CD1c-positive myeloid dendritic cell (primary cell): ENCODE data around the gene HTRA2.

Experiments
- DNase-seq: peaks from one replicate; pipeline ENCODE4 v3.0.0-alpha.2; 2016; ENCODE audit errors: extremely low spot score

HTRA2 gene

GRCh38 chr2:74515981-74516633, 13.6 kb upstream of the HTRA2 start:
- peak; percentile 63 for DNase-seq

- no peak for DNase-seq
These were observed 13.1 kb upstream of the HTRA2 start for GRCh38 chr2:74516650-74517049.

GRCh38 chr2:74522516-74522915, 7.2 kb upstream of the HTRA2 start:
- no peak for DNase-seq

- no peak for DNase-seq
These were observed 5.7 kb upstream of the HTRA2 start for GRCh38 chr2:74524005-74524404.

GRCh38 chr2:74524955-74525716, 4.6 kb upstream of the HTRA2 start:
- DNase-seq, result no peak

GRCh38 chr2:74525717-74526648, 3.8 kb upstream of the HTRA2 start, which contains the start of gene DQX1:
DQX1 (minus strand) TSS chr2:74526231; CDS start chr2:74525729, 502 bp downstream.
- DNase-seq, result peak; percentile 85

- no peak for DNase-seq
These were observed 3.0 kb upstream of the HTRA2 start for GRCh38 chr2:74526649-74527230.

- no peak for DNase-seq
These were observed 2.0 kb upstream of the HTRA2 start for GRCh38 chr2:74527741-74528140.

- DNase-seq, result no peak
These were observed 955 bp upstream of the HTRA2 start for GRCh38 chr2:74528600-74529356.

GRCh38 chr2:74530239-74531187, 780 bp downstream of the HTRA2 start:
- peak; percentile 45 for DNase-seq

GRCh38 chr2:74531666-74532065, 1.9 kb downstream of the HTRA2 start:
- no peak for DNase-seq

GRCh38 chr2:74532222-74532621, 2.5 kb downstream of the HTRA2 start:
- DNase-seq, result peak; percentile 54

- DNase-seq, result no peak
These were observed 3.7 kb downstream of the HTRA2 start for GRCh38 chr2:74533464-74533863.

- no peak for DNase-seq
These were observed 4.7 kb downstream of the HTRA2 start for GRCh38 chr2:74534411-74534810.

- DNase-seq, result no peak
These were observed 5.8 kb downstream of the HTRA2 start for GRCh38 chr2:74535440-74535965.

- DNase-seq, result no peak
These were observed 6.6 kb downstream of the HTRA2 start for GRCh38 chr2:74536166-74536950.

- no peak for DNase-seq
These were observed 7.4 kb downstream of the HTRA2 start for GRCh38 chr2:74537140-74537539.

- no peak for DNase-seq
These were observed 9.2 kb downstream of the HTRA2 start for GRCh38 chr2:74538881-74539339.

- DNase-seq, result no peak
These were observed 10.6 kb downstream of the HTRA2 start for GRCh38 chr2:74540291-74540690.
